ENCODE results near the gene PACS2.

Gene PACS2

DNA sequence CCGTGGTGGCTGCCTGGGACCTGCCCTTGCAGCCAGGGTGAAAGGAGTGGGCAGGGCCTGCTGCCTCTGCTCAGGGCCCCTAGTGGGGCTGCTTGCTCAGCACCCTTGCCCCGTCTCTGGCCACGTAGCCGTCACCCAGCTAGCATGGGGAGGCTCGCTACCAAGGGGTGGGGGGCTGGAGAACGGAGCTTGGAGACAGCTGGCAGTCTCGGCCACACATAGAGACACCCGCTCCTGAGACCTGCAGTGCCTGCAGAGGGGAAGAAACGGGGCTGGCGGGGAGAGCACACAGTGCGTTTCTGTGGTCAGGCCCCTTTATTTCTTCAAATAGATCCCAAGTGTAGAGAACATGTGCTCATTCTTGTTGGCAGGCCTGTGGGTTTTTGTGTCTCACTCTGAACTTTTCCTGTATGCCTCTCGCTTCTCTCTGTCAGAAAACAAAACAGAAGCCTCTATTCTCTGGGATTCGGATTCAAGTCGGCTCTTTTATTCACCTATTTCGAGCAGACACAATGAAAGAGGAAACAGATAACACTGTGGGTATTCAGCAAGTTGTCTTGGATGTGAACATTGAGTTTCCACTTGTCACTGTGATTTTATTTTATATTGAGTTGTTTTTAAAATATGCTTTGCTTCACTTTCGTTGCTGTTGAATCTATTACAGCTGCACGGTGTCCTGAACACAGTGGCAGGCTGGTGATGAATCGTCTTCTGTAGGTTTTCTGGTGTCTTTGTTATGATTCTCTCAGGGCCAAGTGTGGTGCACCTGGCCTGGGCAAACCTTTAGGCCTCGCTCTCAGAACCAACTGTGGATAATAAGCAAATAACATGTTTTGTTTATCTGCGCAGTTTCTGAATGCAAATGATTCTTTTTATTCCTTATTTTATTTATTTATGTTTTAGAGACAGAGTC lies 26.5 kb downstream of the PACS2 start (continued):
- TF ChIP-seq ZFP3 (CRISPR knock-in tag; IDR thresholded peaks at IDR 0.05) (no peak), GLIS3 (CRISPR knock-in tag; IDR thresholded peaks at IDR 0.05) (no peak), ISL1 (CRISPR knock-in tag; IDR thresholded peaks at IDR 0.05) (no peak), SNAI2 (CRISPR knock-in tag; IDR thresholded peaks at IDR 0.05) (no peak), BACH2 (CRISPR knock-in tag; IDR thresholded peaks at IDR 0.05; ENCODE audit: borderline replicate concordance) (no peak), ZNF8 (CRISPR knock-in tag; IDR thresholded peaks at IDR 0.05) (no peak), ZNF565 (CRISPR knock-in tag; conservative IDR thresholded peaks at IDR 0.05; ENCODE audit: low read depth) (no peak)

DNA sequence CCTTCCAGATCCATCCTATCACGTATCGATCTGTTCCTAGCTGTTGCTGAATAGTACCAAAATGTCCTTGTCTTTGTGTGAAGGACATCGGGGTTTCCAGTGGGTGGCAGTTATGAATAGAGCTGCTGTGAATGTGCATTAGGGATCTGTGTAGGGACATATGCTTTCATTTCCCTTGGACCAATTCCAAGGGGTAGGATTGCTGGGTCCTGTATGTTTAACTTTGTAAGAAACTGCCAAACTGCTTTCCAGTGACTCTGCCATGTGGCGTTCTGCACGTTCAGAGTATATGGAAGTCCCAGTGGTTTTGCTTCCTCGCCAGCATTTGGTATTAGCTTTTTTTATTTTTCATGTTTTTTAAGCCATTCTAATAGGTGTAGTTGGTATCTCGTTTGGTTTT lies 28.6 kb downstream of the PACS2 start:
- no peak for TF ChIP-seq ZNF8 (CRISPR knock-in tag; IDR thresholded peaks at IDR 0.05)
- TF ChIP-seq, protein P1, sequence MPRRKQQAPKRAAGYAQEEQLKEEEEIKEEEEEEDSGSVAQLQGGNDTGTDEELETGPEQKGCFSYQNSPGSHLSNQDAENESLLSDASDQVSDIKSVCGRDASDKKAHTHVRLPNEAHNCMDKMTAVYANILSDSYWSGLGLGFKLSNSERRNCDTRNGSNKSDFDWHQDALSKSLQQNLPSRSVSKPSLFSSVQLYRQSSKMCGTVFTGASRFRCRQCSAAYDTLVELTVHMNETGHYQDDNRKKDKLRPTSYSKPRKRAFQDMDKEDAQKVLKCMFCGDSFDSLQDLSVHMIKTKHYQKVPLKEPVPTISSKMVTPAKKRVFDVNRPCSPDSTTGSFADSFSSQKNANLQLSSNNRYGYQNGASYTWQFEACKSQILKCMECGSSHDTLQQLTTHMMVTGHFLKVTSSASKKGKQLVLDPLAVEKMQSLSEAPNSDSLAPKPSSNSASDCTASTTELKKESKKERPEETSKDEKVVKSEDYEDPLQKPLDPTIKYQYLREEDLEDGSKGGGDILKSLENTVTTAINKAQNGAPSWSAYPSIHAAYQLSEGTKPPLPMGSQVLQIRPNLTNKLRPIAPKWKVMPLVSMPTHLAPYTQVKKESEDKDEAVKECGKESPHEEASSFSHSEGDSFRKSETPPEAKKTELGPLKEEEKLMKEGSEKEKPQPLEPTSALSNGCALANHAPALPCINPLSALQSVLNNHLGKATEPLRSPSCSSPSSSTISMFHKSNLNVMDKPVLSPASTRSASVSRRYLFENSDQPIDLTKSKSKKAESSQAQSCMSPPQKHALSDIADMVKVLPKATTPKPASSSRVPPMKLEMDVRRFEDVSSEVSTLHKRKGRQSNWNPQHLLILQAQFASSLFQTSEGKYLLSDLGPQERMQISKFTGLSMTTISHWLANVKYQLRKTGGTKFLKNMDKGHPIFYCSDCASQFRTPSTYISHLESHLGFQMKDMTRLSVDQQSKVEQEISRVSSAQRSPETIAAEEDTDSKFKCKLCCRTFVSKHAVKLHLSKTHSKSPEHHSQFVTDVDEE (CRISPR knock-in tag; IDR thresholded peaks at IDR 0.05), result no peak
- no peak for TF ChIP-seq ZNF70 (CRISPR knock-in tag; IDR thresholded peaks at IDR 0.05)
- no peak for TF ChIP-seq PPARA (CRISPR knock-in tag; IDR thresholded peaks at IDR 0.05; ENCODE audit: borderline replicate concordance)
- TF ChIP-seq ZFP3 (CRISPR knock-in tag; IDR thresholded peaks at IDR 0.05), result no peak
- no peak for TF ChIP-seq ISL1 (CRISPR knock-in tag; IDR thresholded peaks at IDR 0.05)
- no peak for TF ChIP-seq GLIS3 (CRISPR knock-in tag; IDR thresholded peaks at IDR 0.05)
- no peak; the same call in 1 of the 2 replicates for TF ChIP-seq TCF4 (CRISPR knock-in tag; IDR thresholded peaks at IDR 0.05; ENCODE audit: borderline replicate concordance)
- TF ChIP-seq ZNF565 (CRISPR knock-in tag; conservative IDR thresholded peaks at IDR 0.05; ENCODE audit: low read depth), result no peak
- no peak for TF ChIP-seq SNAI2 (CRISPR knock-in tag; IDR thresholded peaks at IDR 0.05)
- TF ChIP-seq, protein P2, sequence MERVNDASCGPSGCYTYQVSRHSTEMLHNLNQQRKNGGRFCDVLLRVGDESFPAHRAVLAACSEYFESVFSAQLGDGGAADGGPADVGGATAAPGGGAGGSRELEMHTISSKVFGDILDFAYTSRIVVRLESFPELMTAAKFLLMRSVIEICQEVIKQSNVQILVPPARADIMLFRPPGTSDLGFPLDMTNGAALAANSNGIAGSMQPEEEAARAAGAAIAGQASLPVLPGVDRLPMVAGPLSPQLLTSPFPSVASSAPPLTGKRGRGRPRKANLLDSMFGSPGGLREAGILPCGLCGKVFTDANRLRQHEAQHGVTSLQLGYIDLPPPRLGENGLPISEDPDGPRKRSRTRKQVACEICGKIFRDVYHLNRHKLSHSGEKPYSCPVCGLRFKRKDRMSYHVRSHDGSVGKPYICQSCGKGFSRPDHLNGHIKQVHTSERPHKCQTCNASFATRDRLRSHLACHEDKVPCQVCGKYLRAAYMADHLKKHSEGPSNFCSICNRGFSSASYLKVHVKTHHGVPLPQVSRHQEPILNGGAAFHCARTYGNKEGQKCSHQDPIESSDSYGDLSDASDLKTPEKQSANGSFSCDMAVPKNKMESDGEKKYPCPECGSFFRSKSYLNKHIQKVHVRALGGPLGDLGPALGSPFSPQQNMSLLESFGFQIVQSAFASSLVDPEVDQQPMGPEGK (CRISPR knock-in tag; IDR thresholded peaks at IDR 0.05; ENCODE audit: borderline replicate concordance), result no peak
- TF ChIP-seq, protein P3, sequence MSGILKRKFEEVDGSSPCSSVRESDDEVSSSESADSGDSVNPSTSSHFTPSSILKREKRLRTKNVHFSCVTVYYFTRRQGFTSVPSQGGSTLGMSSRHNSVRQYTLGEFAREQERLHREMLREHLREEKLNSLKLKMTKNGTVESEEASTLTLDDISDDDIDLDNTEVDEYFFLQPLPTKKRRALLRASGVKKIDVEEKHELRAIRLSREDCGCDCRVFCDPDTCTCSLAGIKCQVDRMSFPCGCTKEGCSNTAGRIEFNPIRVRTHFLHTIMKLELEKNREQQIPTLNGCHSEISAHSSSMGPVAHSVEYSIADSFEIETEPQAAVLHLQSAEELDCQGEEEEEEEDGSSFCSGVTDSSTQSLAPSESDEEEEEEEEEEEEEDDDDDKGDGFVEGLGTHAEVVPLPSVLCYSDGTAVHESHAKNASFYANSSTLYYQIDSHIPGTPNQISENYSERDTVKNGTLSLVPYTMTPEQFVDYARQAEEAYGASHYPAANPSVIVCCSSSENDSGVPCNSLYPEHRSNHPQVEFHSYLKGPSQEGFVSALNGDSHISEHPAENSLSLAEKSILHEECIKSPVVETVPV (CRISPR knock-in tag; IDR thresholded peaks at IDR 0.05), result no peak
- TF ChIP-seq, protein P4, sequence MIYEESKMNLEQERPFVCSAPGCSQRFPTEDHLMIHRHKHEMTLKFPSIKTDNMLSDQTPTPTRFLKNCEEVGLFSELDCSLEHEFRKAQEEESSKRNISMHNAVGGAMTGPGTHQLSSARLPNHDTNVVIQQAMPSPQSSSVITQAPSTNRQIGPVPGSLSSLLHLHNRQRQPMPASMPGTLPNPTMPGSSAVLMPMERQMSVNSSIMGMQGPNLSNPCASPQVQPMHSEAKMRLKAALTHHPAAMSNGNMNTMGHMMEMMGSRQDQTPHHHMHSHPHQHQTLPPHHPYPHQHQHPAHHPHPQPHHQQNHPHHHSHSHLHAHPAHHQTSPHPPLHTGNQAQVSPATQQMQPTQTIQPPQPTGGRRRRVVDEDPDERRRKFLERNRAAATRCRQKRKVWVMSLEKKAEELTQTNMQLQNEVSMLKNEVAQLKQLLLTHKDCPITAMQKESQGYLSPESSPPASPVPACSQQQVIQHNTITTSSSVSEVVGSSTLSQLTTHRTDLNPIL (CRISPR knock-in tag; IDR thresholded peaks at IDR 0.05; ENCODE audit: low read depth), result no peak
- no peak for TF ChIP-seq TOX (CRISPR knock-in tag; IDR thresholded peaks at IDR 0.05; ENCODE audit: borderline replicate concordance)
- TF ChIP-seq BACH2 (CRISPR knock-in tag; IDR thresholded peaks at IDR 0.05; ENCODE audit: borderline replicate concordance), result no peak
- no peak for TF ChIP-seq CSDC2 (CRISPR knock-in tag; IDR thresholded peaks at IDR 0.05)
- no peak for TF ChIP-seq OSR1 (CRISPR knock-in tag; IDR thresholded peaks at IDR 0.05)
- peak; percentile 31; the same call in 1 of the 3 replicates for ATAC-seq

DNA sequence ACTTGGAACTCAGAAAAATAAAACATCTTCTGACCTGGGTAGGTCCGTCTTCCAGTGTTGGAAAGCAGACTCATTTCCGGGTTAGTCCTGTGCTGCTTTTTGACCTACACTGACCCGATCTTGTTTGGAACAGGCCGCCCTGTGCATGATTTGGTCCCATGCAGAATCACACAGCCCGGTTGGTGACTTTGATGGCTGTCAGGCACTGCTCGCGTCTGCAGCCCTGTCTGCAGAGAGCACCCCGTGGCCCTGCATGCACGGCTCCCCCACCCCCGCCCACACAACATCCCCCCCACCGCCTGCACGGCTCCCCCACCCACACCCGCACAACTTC lies 31.6 kb downstream of the PACS2 start:
- no peak for ATAC-seq
- TF ChIP-seq RARB (CRISPR knock-in tag; IDR thresholded peaks at IDR 0.05), result no peak
- no peak for TF ChIP-seq ZNF70 (CRISPR knock-in tag; IDR thresholded peaks at IDR 0.05)
- TF ChIP-seq, protein P2 (CRISPR knock-in tag; IDR thresholded peaks at IDR 0.05; ENCODE audit: borderline replicate concordance), result no peak
